Common myeloid progenitor, CD34-positive (primary cell): ENCODE results near the gene LHX1.

ENCODE experiments used
- CTCF ChIA-PET: fragments of 350-600 bp; sonication (Branson Sonifier 250); formaldehyde crosslinking; loops from one replicate; lab custom pipeline; 2021; ENCODE audit warnings: antibody characterized with exemption; lab: Charles Lee
- POLR2A ChIA-PET: fragments of 350-600 bp; sonication (Branson Sonifier 250); formaldehyde crosslinking; loops from one replicate; lab custom pipeline; 2021; ENCODE audit warnings: antibody characterized with exemption; lab: Charles Lee
- DNase-seq, 3 donors: peaks; one replicate each; pipeline versions ENCODE4 v3.0.0 to v3.0.0-alpha.2; 2013
- H3K27ac ChIP-seq, 2 experiments: 1 replicate in 1 of 2; 2 replicates in 1 of 2; pipeline ENCODE4 v1.7.0; 2013; ENCODE audit warnings: inconsistent platforms in 2 of 2, low read length in 2 of 2, mild to moderate bottlenecking in 2 of 2, low read depth in 1 of 2, moderate library complexity in 1 of 2; ENCODE audit not compliant: severe bottlenecking in 2 of 2, insufficient read depth in 1 of 2, poor library complexity in 1 of 2
- H3K27me3 ChIP-seq, 5 experiments: replicated peaks in 2 of 5; 1 replicate in 3 of 5; 2 replicates in 2 of 5; pipeline versions ENCODE4 v1.6.1 to v1.7.0; 2013; ENCODE audit warnings: low read length in 4 of 5, mild to moderate bottlenecking in 2 of 5, moderate library complexity in 2 of 5, inconsistent platforms in 1 of 5; ENCODE audit not compliant: insufficient read depth in 5 of 5, control insufficient read depth in 4 of 5
- H3K36me3 ChIP-seq, 4 experiments: 1 replicate in 2 of 4; 2 replicates in 2 of 4; pipeline versions ENCODE4 v1.6.1 to v1.7.0; 2013; ENCODE audit warnings: low read length in 3 of 4, control low read depth in 1 of 4, mild to moderate bottlenecking in 1 of 4; ENCODE audit not compliant: control insufficient read depth in 4 of 4, insufficient read depth in 4 of 4
- H3K4me1 ChIP-seq, 4 experiments: 1 replicate in 3 of 4; 2 replicates in 1 of 4; pipeline versions ENCODE4 v1.6.1 to v1.7.1; 2013; ENCODE audit warnings: low read length in 3 of 4, mild to moderate bottlenecking in 3 of 4, control low read depth in 1 of 4, inconsistent platforms in 1 of 4, moderate library complexity in 1 of 4; ENCODE audit not compliant: control insufficient read depth in 4 of 4, insufficient read depth in 4 of 4; ENCODE audit errors: control extremely low read depth in 1 of 4
- H3K4me3 ChIP-seq, 7 experiments: 1 replicate in 4 of 7; 2 replicates in 3 of 7; pipeline versions ENCODE4 v1.5.1 to v1.7.0; 2013; ENCODE audit warnings: mild to moderate bottlenecking in 7 of 7, low read length in 6 of 7, moderate library complexity in 6 of 7, inconsistent platforms in 2 of 7, low read depth in 2 of 7, control low read depth in 1 of 7; ENCODE audit not compliant: insufficient read depth in 4 of 7, control insufficient read depth in 1 of 7; ENCODE audit errors: extremely low read depth in 1 of 7
- H3K9me3 ChIP-seq, 5 experiments: 1 replicate in 4 of 5; 2 replicates in 1 of 5; pipeline versions ENCODE4 v1.6.1 to v1.7.1; 2013; ENCODE audit warnings: low read length in 4 of 5, mild to moderate bottlenecking in 2 of 5, inconsistent platforms in 1 of 5, low read depth in 1 of 5, moderate library complexity in 1 of 5; ENCODE audit not compliant: control insufficient read depth in 4 of 5, insufficient read depth in 2 of 5; ENCODE audit errors: control extremely low read depth in 1 of 5
- WGBS: methylation state at CpG from one replicate; pipeline ENCODE4 v1.1.5; 2013; ENCODE audit not compliant: insufficient coverage; 5-methylcytosine and 5-hydroxymethylcytosine counted together

Gene LHX1

DNA sequence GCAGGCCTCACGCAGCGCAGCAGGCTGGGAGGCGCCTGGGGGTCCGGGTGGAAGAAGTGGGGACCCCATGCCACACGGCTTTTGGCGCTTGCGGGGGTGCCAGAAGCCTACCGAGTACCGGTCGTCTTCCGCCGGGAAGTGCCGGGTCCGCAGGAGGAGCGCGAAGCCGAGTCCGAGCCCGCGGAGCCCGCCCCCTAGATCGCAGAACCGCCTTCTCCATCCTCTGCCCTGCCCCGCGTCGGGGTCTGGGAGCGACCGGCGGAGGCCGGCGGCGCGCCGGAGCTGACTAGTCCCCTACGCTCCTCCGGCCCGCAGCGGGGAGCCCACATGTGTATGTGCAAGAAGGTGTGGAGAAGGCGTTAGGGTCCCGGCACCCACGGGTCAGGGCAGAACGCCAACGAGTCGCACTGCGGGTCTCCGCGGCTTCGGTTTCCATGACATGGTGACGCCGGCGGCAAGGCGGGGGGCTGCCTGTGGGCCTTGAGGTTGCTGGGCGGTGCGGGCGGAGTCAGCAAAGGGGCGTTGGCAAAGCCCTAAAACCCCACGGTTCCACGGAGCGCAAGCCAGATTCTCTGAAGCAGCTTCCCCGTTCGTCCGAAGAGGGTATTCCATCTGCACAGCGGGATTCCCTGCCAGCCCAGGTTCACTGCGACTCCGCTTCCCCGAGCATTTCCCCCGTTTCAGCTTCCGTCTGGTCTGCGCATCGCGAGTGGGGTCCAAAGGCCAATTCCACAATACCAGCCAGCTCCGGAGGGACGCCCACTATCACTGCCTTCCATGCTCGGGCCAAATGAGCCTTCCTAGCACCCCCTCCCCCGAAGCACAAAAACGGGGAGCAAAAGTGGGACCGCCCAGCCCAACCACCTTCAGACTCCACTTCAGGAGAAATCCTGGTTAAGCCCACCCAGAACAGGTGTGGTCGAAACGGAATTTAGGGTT lies 2.3 kb upstream of the LHX1 start:
- Histone ChIP-seq H3K27me3 (peaks cover 0 to 100% (median 78%) of the 10 kb centered on the region in 5 experiments), H3K4me3 (peak overlapping the region in 2 of 7 experiments; percentile 11 to 19), H3K27ac (no peak overlapping the region), H3K4me1 (peaks cover 0 to 73% (median 38%) of the 10 kb centered on the region in 4 experiments), H3K36me3 (no peaks in the 10 kb centered on the region), H3K9me3 (peaks cover 0 to 8% (median 0%) of the 10 kb centered on the region in 5 experiments)
- peak in 2 of 3 donors; percentile 55 to 59 for DNase-seq
- 2% methylated on average over 77 of the region's 79 CpGs for WGBS
- ChIA-PET POLR2A (no interaction called here), CTCF (no interaction called here)

DNA sequence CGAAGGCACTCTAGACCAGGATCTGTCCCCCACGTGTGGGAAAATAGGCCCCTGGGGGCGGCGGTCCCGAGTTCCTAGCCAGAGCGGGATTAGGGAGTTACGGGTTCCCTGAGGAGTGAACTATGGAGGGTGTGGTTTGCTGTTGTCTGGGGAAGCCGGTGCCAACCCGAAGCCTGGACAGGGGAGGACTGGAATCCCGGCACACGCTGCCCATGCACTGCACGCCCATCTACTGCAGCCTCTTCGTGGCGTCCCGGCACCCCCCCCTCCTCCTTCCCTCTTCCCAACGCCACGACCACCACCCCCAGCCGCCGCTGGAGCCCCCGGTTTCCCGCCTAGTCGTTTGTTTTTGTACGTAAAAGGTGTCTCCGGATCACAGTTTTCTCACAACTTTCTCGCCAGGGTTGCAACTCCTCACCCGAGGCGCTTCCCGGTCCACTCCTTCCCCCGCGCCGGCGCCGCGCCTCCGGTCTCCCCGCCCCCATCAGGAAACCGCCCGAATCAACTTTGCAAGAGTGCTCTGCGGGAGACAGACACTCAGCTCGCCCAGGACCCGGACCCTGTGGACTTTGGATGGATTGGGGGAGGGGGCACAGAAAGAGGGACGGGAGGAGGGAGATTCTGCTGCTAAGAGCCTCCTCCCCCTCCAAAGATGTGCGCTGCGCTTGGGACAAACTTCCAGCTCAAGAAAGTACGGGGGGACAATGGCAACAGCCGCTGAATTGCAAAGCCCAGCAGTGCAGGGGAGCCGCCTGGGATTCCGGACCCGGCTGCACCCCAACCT lies 1.4 kb upstream of the LHX1 start:
- peak overlapping the region in 1 of 7 experiments; percentile 40 for H3K4me3 ChIP-seq
- 6% methylated on average over 19 of the region's 49 CpGs for WGBS
- H3K27me3 ChIP-seq, result peaks cover 0 to 100% (median 76%) of the 10 kb centered on the region in 5 experiments
- POLR2A ChIA-PET, result no interaction called here
- no peak for DNase-seq
- H3K27ac ChIP-seq, result no peak overlapping the region
- H3K9me3 ChIP-seq, result peaks cover 0 to 8% (median 0%) of the 10 kb centered on the region in 5 experiments
- CTCF ChIA-PET, result interaction anchor here (2.0 kb wide), 1 partner anchor 12 kb away, joined by 7 read pairs; the partner anchor contains the start of gene AATF
- peaks cover 0 to 73% (median 38%) of the 10 kb centered on the region in 4 experiments for H3K4me1 ChIP-seq
- H3K36me3 ChIP-seq, result no peaks in the 10 kb centered on the region

DNA sequence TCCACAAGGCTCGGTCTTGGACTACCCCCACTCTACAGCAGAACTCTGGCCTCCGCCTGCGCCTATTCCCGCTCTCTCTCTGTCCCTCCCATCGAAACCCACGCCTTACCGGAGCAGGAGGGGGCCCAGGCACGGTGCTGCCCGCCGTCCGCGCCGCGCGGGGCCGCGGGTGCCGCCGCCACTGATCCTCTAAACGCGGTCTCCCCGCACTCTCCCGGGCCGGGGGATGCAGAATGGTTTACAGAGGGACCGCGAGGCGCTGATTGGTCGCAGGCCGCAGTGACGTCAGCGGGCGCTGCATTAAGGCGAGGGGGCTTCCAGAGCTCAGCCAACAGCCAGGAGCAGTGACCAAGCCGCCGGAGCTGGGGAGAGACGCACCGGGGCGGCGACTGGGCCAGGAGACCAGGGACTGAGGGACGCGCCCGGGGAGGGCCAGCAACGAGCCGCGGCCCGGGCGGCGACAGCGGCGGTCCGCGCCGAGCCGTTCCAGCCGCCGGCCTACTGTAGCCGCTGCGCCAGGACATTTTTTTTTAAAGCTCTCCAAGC lies 747 bp upstream of the LHX1 start:
- Histone ChIP-seq H3K4me1 (peaks cover 0 to 73% (median 38%) of the 10 kb centered on the region in 4 experiments), H3K4me3 (peak overlapping the region in 1 of 7 experiments; percentile 21), H3K36me3 (no peaks in the 10 kb centered on the region), H3K9me3 (peaks cover 0 to 6% (median 0%) of the 10 kb centered on the region in 5 experiments), H3K27ac (no peak overlapping the region), H3K27me3 (peaks cover 0 to 100% (median 75%) of the 10 kb centered on the region in 5 experiments)
- no peak for DNase-seq
- 2% methylated on average over 44 of the region's 58 CpGs for WGBS
- ChIA-PET POLR2A (no interaction called here), CTCF (interaction anchor here (2.0 kb wide), 1 partner anchor 11 kb away, joined by 7 read pairs; the partner anchor contains the start of gene AATF)

- H3K27ac ChIP-seq, result no peak overlapping the region
- H3K4me3 ChIP-seq, result peak overlapping the region in 2 of 7 experiments; percentile 28 to 42
- peaks cover 0 to 100% (median 76%) of the 10 kb centered on the region in 5 experiments for H3K27me3 ChIP-seq
- peaks cover 0 to 73% (median 47%) of the 10 kb centered on the region in 4 experiments for H3K4me1 ChIP-seq
- peaks cover 0 to 6% (median 0%) of the 10 kb centered on the region in 5 experiments for H3K9me3 ChIP-seq
- peak in 1 of 3 donors; percentile 46 for DNase-seq
- H3K36me3 ChIP-seq, result no peaks in the 10 kb centered on the region
- POLR2A ChIA-PET, result no interaction called here
- CTCF ChIA-PET, result interaction anchor here (0.9 to 2.0 kb wide), 2 partner anchors 10 to 12 kb away, joined by 3 to 7 read pairs; partner anchors contain the start of gene AATF
- under 1% methylated on average over 17 of the region's 36 CpGs for WGBS
Measured at GRCh38 chr17:36937959-36938565, 787 bp downstream of the LHX1 start.

DNA sequence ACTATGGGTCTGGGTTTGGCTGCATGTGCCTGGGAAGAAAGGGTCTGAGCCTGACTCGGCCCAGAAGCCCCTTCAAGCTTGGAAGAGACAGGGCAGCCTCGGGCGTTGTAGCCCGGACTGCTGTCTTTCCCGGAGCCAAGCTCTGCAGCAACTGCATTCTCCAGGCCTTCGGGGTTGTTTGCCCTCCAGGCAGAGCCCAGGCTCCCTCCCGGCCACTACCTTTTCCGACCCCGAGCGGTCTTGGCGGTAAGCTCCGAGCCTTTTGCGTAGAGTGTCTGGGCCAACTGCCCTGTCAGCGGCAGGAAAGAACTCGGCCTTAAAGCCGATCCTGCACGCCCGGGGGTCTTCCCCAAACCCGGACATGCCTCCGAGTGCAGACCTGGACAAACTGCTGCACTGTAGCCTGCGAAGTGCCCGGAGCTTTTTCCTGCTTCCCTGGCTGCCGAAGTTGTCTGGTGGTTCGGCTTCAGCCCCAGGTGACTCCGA lies 1.3 kb downstream of the LHX1 start:
- DNase-seq, result no peak
- H3K9me3 ChIP-seq, result peaks cover 0 to 6% (median 0%) of the 10 kb centered on the region in 5 experiments
- WGBS, result 3% methylated on average over 24 of the region's 25 CpGs
- H3K27me3 ChIP-seq, result peaks cover under 1 to 100% (median 78%) of the 10 kb centered on the region in 5 experiments
- POLR2A ChIA-PET, result no interaction called here
- H3K27ac ChIP-seq, result no peak overlapping the region
- no peak overlapping the region for H3K4me3 ChIP-seq
- peaks cover 0 to 68% (median 50%) of the 10 kb centered on the region in 4 experiments for H3K4me1 ChIP-seq
- CTCF ChIA-PET, result no interaction called here
- H3K36me3 ChIP-seq, result no peaks in the 10 kb centered on the region

DNA sequence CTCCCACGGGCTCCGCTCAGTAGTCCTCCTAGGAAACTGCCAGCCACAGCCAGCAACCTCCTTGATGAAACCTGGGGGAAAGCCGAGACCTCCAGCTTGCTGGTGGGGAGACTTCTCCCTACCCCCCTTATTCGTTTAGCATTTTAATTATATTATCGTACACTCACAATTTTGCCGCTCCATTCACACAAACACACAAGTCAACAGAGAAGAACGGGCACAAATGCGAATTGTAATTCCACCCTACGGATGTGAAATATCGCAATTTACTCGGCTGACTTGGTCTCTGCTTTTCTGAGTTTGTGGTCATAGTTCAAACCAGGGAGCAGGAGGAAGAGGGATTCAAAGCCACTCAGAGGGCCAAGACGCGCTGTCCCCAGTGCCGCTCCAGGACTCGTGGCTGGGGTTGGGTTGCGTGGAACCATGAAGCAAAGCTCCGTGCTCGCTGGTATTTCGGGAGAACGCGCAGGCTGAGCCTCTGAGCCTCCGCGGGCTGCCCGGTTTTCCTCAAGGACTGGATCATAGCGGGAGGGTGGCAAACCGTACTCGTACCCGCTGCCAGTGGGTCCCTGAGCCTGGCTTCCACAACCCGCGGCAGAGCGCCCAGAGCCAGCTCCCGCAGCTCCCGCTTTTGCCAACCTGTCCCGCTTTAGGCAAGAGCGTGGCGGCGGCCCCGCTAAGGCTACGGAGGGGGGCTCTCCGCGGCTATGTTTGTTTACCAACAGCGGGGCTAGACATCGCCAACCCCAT lies 2.0 kb downstream of the LHX1 start:
- WGBS, result 9% methylated on average over 43 of the region's 43 CpGs
- peaks cover 0 to 6% (median 0%) of the 10 kb centered on the region in 5 experiments for H3K9me3 ChIP-seq
- CTCF ChIA-PET, result no interaction called here

More for the DNA sequence above, 2.0 kb downstream of the LHX1 start:
- H3K4me3 ChIP-seq, result no peak overlapping the region
- H3K27ac ChIP-seq, result no peak overlapping the region
- no peaks in the 10 kb centered on the region for H3K36me3 ChIP-seq
- peaks cover 5 to 100% (median 77%) of the 10 kb centered on the region in 5 experiments for H3K27me3 ChIP-seq
- DNase-seq, result no peak
- peaks cover 0 to 63% (median 46%) of the 10 kb centered on the region in 4 experiments for H3K4me1 ChIP-seq
- POLR2A ChIA-PET, result no interaction called here
